Kidney (tissue), 14 donors: Measurements from ENCODE around the gene ABTB1. TPM values are rescaled to one million over a fixed set of nuclear protein-coding genes. Genes with fewer than 3 reads are reported as not detected.

Source experiments
- DNase-seq, 5 donors: peaks; one replicate each; pipeline ENCODE4 v3.0.0-alpha.2; 2013 to 2020
- FAIRE-seq: peaks from 2 replicates; lab custom pipeline; 2012; peaks lifted over from hg19 to GRCh38; lab: Jason Lieb, UNC
- H3K27ac ChIP-seq, 2 donors: one replicate each; pipeline ENCODE4 v1.7.0; 2013; ENCODE audit warnings: low read depth in 2 of 2, low read length in 2 of 2, inconsistent platforms in 1 of 2
- H3K27me3 ChIP-seq: one replicate; pipeline ENCODE4 v1.7.1; 2013; ENCODE audit warnings: low read length, inconsistent platforms; ENCODE audit not compliant: control insufficient read depth, insufficient read depth
- H3K36me3 ChIP-seq, 3 donors: one replicate each; pipeline versions ENCODE4 v1.7.0 to v1.7.1; 2013; ENCODE audit warnings: low read length in 3 of 3, control low read depth in 1 of 3, inconsistent platforms in 1 of 3; ENCODE audit not compliant: insufficient read depth in 3 of 3, control insufficient read depth in 2 of 3
- H3K4me1 ChIP-seq, 3 donors: one replicate each; pipeline versions ENCODE4 v1.7.0 to v1.7.1; 2013; ENCODE audit warnings: low read length in 3 of 3, inconsistent platforms in 1 of 3, low read depth in 1 of 3; ENCODE audit not compliant: control insufficient read depth in 2 of 3, insufficient read depth in 2 of 3
- H3K4me3 ChIP-seq, 3 donors: one replicate each; pipeline versions ENCODE4 v1.7.0 to v1.8.1; 2013; ENCODE audit warnings: low read length in 3 of 3, control low read depth in 1 of 3, inconsistent platforms in 1 of 3
- H3K9ac ChIP-seq, 3 donors: one replicate each; pipeline versions ENCODE4 v1.7.0 to v1.7.1; 2013; ENCODE audit warnings: low read length in 3 of 3, control low read depth in 1 of 3, inconsistent platforms in 1 of 3
- H3K9me3 ChIP-seq, 3 donors: one replicate each; pipeline versions ENCODE4 v1.7.0 to v1.7.1; 2013; ENCODE audit warnings: low read length in 3 of 3, control low read depth in 1 of 3, inconsistent platforms in 1 of 3; ENCODE audit not compliant: control insufficient read depth in 2 of 3, insufficient read depth in 1 of 3
- intact Hi-C: fragments of 100-400 bp; cut with DNase I; formaldehyde crosslinking; loops from one replicate; pipeline ENCODE4 v1.11.1; 2022
- polyA plus RNA-seq: library from polyadenylated mRNA; stranded (reverse); fragments of 350-450 nt; fragmentation: Illumina TruSeq; extraction: RNeasy Lipid Tissue Mini Kit (QIAGEN cat#74804); gene quantifications from one replicate; pipeline ENCODE4 v1.2.3, GENCODE V29; 2014; ENCODE audit warnings: low read depth, low replicate concordance; ENCODE audit not compliant: insufficient read depth
- total RNA-seq: library from RNA; stranded (reverse); fragmentation: NEBNext Ultra II Directional; extraction: Animal tissue kit (Norgen Biotek cat#: 25700); gene quantifications from one replicate; pipeline ENCODE4 v1.2.1, GENCODE V29; 2021
- TF ChIP-seq, protein P1 (sequence below): IDR thresholded peaks from 3 replicates; pipeline ENCODE4 v1.5.1; 2012; ENCODE audit warnings: mild to moderate bottlenecking, moderate library complexity, borderline replicate concordance; ENCODE audit not compliant: insufficient read depth; ENCODE audit errors: extremely low read depth
- donor health status: control.
- donor health status: control.
- donor health status: control.
- donor health status: control.
- donor health status: control.
- donor health status: DM: yes; HTN: yes; CAD: no.
- donor health status: Normal renal cell carcinoma (clear cell type).

ABTB1 gene
- total and polyA plus RNA-seq, 2 donors from 2014 or later = 29.2 to 43.2 TPM

DNA sequence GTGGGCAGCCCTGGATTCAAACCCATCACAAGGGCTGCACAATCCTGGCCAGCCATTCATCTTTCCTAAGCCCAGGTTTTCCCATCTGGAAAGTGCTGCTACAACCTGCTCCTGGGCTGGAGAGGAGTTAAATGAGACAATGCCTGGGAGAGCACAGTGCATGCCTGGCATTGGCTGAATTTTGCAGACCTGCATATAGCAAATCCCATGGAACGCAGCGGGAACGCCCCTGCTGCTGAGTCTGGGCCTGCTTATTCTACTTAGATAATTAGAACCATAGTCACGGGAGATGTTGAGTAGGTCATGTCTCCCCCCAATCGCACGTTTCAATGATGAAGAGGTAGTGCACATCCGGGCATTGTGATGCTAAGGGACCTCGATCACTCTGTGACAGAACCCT lies 46.6 kb downstream of the ABTB1 start:
- peaks cover 0 to 6% (median 2%) of the 10 kb centered on the region in 3 donors for H3K4me1 ChIP-seq
- H3K27ac ChIP-seq = no peak overlapping the region
- DNase-seq = no peak
- no peak for FAIRE-seq
- no peaks in the 10 kb centered on the region for H3K27me3 ChIP-seq
- no peak overlapping the region for H3K4me3 ChIP-seq
- H3K36me3 ChIP-seq = no peaks in the 10 kb centered on the region
- H3K9ac ChIP-seq = no peak overlapping the region
- TF ChIP-seq, protein P1, sequence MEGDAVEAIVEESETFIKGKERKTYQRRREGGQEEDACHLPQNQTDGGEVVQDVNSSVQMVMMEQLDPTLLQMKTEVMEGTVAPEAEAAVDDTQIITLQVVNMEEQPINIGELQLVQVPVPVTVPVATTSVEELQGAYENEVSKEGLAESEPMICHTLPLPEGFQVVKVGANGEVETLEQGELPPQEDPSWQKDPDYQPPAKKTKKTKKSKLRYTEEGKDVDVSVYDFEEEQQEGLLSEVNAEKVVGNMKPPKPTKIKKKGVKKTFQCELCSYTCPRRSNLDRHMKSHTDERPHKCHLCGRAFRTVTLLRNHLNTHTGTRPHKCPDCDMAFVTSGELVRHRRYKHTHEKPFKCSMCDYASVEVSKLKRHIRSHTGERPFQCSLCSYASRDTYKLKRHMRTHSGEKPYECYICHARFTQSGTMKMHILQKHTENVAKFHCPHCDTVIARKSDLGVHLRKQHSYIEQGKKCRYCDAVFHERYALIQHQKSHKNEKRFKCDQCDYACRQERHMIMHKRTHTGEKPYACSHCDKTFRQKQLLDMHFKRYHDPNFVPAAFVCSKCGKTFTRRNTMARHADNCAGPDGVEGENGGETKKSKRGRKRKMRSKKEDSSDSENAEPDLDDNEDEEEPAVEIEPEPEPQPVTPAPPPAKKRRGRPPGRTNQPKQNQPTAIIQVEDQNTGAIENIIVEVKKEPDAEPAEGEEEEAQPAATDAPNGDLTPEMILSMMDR = no peak
- H3K9me3 ChIP-seq = no peaks in the 10 kb centered on the region
- intact Hi-C loops = no loop called here

DNA sequence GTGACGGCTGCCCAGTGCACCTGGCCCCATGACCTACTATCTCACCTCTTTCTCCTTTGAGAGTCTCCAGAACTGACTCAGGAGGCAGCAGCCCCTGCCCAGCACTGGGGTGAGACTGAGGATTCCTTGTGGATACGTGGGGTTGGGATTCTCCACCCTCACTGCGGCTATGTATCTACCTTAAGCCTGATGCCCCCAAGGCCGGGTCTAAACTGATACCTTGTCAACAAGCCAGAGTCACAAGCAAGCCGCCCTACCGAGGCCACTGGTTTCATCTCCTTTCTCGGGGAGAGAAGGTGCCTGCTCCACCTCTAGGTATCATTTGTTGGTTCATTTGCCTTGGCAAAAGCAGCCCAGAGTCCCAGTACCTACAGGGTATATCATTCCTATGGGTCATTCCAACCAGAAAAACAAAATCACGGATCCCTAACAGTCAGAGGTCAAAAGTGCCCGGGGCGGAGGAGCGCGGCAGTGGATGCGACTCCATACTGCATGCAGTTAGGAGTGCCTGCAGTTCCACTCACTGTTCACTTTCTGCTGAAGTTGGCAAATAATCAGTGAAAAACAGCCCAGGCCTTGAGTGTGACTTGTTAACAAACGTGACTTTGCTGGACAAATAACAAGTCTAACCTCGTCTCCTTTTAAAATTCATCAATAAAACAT lies 47.5 kb downstream of the ABTB1 start:
- TF ChIP-seq, protein P1 = no peak
- intact Hi-C loops = no loop called here
- no peaks in the 10 kb centered on the region for H3K36me3 ChIP-seq
- H3K27ac ChIP-seq = no peak overlapping the region
- DNase-seq (no peak), FAIRE-seq (no peak)
- H3K9ac ChIP-seq = no peak overlapping the region
- no peak overlapping the region for H3K4me3 ChIP-seq
- H3K9me3 ChIP-seq = no peaks in the 10 kb centered on the region
- H3K4me1 ChIP-seq = peaks cover 0 to 6% (median 2%) of the 10 kb centered on the region in 3 donors
- no peaks in the 10 kb centered on the region for H3K27me3 ChIP-seq

DNA sequence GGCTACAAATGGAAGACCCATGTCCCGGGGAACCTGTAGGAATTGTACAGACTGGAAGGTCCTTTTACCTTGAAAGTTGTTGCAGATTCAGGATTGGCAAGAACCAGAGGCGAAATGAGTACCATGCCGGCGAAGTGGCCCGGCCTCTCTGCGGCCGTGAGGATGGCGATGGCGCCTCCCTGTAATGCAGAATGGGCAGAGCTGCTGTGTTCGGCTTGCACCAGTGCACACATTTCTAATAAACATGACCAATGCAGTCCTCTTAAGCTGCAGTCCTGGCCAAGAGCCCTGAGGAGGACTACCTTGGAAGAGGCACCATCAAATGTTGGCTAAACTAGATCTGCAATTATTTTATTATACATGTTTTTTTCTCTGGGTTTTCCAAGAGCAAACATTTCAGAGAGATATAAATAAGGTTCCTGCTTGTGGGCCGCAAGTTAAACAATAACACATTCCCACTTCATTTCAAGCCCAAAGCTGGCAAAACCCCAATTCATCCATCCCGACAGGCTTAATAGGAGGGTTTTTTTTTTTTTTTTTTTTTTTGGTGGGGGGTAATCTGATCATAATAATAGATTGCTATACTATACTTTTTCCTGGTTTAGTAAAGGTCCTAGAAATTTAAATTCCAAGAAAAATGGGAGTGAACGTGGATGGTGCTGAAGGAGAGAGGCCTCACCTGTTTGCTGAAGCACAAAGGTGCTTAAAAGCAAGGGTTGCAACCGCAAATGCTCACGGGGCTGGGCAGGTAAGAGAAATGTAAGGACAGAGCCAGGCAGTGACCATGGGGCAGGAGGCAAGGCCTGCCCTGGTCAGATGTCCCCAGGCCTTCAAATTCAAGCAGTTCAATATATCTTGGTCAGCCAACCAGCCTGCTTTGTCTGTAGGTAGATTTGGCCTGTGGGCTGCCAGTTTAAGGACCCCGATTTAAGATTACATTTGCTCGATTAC lies 48.5 kb downstream of the ABTB1 start:
- FAIRE-seq (no peak), DNase-seq (no peak)
- Histone ChIP-seq H3K9ac (no peak overlapping the region), H3K4me1 (peaks cover 0 to 6% (median 2%) of the 10 kb centered on the region in 3 donors), H3K9me3 (no peaks in the 10 kb centered on the region), H3K27ac (no peak overlapping the region), H3K4me3 (no peak overlapping the region), H3K36me3 (no peaks in the 10 kb centered on the region), H3K27me3 (no peaks in the 10 kb centered on the region)
- TF ChIP-seq, protein P1 = no peak
- intact Hi-C loops = no loop called here
